ENCODE results near the gene CDYL2. TPM values are rescaled to one million over a fixed set of nuclear protein-coding genes. Genes with fewer than 3 reads are reported as not detected.

The CDYL2 gene
- polyA plus RNA-seq, 1 of the 3 experiments (the other 2 are of a cell fraction) = 0.03 TPM

GRCh38 chr16:80684136-80684765, 120.1 kb downstream of the CDYL2 start (continued):
- TF ChIP-seq IRF3 (IDR thresholded peaks at IDR 0.05; ENCODE audit: low read depth, low read length) = no peak
- no peak for TF ChIP-seq USF1 (IDR thresholded peaks at IDR 0.05; ENCODE audit: borderline replicate concordance, low read depth)
- TF ChIP-seq, protein P1, sequence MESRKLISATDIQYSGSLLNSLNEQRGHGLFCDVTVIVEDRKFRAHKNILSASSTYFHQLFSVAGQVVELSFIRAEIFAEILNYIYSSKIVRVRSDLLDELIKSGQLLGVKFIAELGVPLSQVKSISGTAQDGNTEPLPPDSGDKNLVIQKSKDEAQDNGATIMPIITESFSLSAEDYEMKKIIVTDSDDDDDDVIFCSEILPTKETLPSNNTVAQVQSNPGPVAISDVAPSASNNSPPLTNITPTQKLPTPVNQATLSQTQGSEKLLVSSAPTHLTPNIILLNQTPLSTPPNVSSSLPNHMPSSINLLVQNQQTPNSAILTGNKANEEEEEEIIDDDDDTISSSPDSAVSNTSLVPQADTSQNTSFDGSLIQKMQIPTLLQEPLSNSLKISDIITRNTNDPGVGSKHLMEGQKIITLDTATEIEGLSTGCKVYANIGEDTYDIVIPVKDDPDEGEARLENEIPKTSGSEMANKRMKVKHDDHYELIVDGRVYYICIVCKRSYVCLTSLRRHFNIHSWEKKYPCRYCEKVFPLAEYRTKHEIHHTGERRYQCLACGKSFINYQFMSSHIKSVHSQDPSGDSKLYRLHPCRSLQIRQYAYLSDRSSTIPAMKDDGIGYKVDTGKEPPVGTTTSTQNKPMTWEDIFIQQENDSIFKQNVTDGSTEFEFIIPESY (IDR thresholded peaks at IDR 0.05; ENCODE audit: borderline replicate concordance, low read depth) = no peak
- TF ChIP-seq CHD2 (IDR thresholded peaks at IDR 0.05; ENCODE audit: low read length, partially characterized antibody) = no peak

DNA sequence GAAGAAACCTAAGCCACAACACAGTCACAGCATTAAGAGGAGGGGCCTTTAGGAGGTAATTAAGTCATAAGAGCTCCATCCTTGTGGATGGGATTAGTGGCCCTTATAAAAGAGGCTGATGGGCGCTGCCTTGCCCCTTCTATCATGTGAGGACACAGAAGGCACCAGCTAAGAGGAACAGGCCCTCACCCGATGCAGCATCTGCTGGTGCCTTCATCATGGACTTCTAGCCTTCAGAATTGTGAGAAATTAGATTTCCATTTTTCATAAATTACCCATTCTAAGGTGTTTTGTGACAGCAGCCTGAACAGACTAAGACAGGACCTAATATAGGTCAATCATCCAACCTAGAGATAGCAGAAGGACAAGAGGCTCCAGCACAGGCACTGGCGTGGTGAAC, 120.8 kb downstream of the CDYL2 start:
- Histone ChIP-seq H3K9ac (no peak overlapping the region), H4K20me1 (ENCODE audit: insufficient read depth) (no peaks in the 10 kb centered on the region), H3K27ac (ENCODE audit: low read depth in 2 of 2, low read length in 1 of 2) (no peak overlapping the region), H3F3A (replicated peaks; ENCODE audit: insufficient read depth) (no peaks in the 10 kb centered on the region), H3K4me3 (ENCODE audit: low read depth in 2 of 2, low read length in 1 of 2) (no peak overlapping the region), H3K4me2 (no peak overlapping the region), H2AFZ (ENCODE audit: low read depth) (no peak overlapping the region), H3K27me3 (ENCODE audit: insufficient read depth) (no peaks in the 10 kb centered on the region), H3K9me3 (no peaks in the 10 kb centered on the region; the same call in 1 of the 2 replicates), H3K4me1 (ENCODE audit: control insufficient read depth in 1 of 2, insufficient read depth in 2 of 2, low read depth in 1 of 2, low read length in 1 of 2) (no peaks in the 10 kb centered on the region), H3K36me3 (replicated peaks in 1 of 2; ENCODE audit: control insufficient read depth in 1 of 2, insufficient read depth in 2 of 2, low read length in 1 of 2) (no peaks in the 10 kb centered on the region), H3K9me2 (no peaks in the 10 kb centered on the region), H3K79me2 (ENCODE audit: insufficient read depth) (no peaks in the 10 kb centered on the region)
- POLR2A ChIA-PET = no interaction called here
- no peak for DNase-seq
- no peak for TF ChIP-seq MXI1 (IDR thresholded peaks at IDR 0.05; ENCODE audit: low read depth, low read length)
- TF ChIP-seq IRF3 (IDR thresholded peaks at IDR 0.05; ENCODE audit: low read depth, low read length) = no peak
- TF ChIP-seq RCOR1 (IDR thresholded peaks at IDR 0.05; ENCODE audit: low read length) = no peak
- no peak for TF ChIP-seq GATA2 (CRISPR knock-in tag; IDR thresholded peaks at IDR 0.05)
- no peak for TF ChIP-seq USF1 (IDR thresholded peaks at IDR 0.05; ENCODE audit: borderline replicate concordance, low read depth)
- TF ChIP-seq RFX5 (IDR thresholded peaks at IDR 0.05; ENCODE audit: low read length) = no peak
- CTCF ChIA-PET = no interaction called here
- 18% methylated on average over 2 of the region's 3 CpGs for WGBS (ENCODE audit: low lambda C conversion rate)
